HG02798 (cell line): ENCODE results near the gene FAM118A.
"Not testable (repeated sequence)": the region's sequence is repeated elsewhere in the genome, so short reads cannot be mapped to it uniquely, and the experiment has no call there.

Experiments used
- ATAC-seq: cut with Tn5 transposase; IDR thresholded peaks from one replicate; pipeline ENCODE4 v1.9.1; 2021; ENCODE audit warnings: mild to moderate bottlenecking; ENCODE audit not compliant: unreplicated experiment, poor library complexity

Gene FAM118A

GRCh38 chr22:45328822-45329529, 19.2 kb downstream of the FAM118A start:
- no peak for ATAC-seq

DNA sequence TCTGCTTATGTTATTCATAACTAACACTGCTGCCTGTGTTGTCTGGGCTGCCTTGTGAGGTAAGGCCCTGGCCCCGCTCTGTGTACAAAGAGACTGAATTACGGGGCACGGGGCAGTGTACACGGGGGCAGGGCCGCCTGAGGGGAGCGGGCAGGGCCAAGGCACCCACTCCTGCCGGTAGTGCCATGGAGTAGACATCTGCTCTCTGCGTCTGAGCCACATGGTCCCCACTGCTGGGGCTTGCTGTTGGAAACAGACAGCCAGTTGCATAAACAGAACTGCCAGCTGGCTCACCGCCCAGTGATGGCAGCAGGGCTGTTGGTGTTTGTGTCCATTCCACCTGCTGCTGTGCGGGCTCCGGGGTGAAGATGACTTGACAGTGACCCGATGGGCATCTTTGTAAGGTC, 19.8 kb downstream of the FAM118A start:
- no peak for ATAC-seq

- ATAC-seq = no peak
Measured at GRCh38 chr22:45330548-45330947, 20.8 kb downstream of the FAM118A start.

DNA sequence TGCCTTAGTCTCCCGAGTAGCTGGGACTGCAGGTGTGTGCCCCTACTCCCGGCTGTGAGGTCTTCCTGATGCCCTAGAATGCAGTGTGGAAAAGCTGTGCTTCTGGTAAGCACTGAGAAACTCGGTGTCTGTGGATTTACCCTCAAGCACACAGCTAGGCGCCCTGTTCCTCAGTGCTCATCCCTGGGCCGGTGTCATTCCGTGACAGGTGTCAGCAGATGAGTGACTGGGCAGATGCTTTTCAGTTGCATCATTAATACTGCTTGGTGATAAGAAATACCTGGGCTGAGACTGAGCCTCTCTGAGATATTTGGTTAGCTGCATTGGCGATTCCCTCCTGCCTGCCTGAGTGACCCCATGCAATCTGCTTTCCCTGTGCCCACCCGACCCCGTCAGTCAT, 21.8 kb downstream of the FAM118A start:
- no peak for ATAC-seq

DNA sequence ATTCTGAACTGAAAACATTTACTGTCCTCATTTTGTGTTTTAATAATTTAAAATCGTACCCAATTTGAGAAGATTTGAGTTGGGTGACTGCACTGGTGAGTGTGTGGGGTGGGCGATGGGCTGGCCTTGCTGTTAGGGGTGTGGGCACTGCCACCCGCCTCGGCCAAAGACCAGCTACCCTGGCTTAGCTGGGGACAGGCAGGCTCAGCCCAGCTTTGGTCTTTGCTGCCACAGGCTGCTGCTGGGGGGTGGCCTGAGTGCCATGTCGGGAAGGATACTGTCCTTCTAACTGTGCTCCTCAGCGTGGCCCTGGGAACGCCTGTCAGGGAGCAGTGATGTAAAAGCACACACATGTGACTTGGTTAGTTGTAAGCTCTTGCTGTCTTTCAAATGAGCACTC, 22.3 kb downstream of the FAM118A start:
- ATAC-seq = no peak

- ATAC-seq = no peak
Measured at GRCh38 chr22:45334068-45334467, 24.3 kb downstream of the FAM118A start.

DNA sequence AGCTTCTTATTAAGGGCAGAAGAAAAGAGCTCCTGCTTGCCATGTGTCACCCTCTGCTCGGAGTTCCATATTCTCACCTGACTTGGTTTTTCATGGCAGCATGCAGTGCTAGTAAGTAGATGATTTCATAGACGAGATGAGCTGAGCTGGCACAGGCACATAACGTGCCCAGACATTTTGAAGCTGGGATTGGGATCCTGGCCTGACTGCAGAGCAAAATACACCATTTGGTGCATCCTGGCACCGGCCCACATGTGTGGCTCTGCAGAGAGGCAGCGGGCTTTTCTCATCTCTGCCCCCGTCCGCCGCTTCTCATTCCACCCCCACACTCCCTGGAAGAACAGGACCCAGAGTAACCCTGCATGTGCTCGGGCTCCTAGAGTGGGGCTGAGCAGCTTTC, 24.8 kb downstream of the FAM118A start:
- no peak for ATAC-seq

- ATAC-seq = no peak
Measured at GRCh38 chr22:45335021-45335818, 25.5 kb downstream of the FAM118A start.

GRCh38 chr22:45335854-45336522, 26.3 kb downstream of the FAM118A start:
- ATAC-seq = no peak

GRCh38 chr22:45336971-45337431, 27.3 kb downstream of the FAM118A start:
- no peak for ATAC-seq

DNA sequence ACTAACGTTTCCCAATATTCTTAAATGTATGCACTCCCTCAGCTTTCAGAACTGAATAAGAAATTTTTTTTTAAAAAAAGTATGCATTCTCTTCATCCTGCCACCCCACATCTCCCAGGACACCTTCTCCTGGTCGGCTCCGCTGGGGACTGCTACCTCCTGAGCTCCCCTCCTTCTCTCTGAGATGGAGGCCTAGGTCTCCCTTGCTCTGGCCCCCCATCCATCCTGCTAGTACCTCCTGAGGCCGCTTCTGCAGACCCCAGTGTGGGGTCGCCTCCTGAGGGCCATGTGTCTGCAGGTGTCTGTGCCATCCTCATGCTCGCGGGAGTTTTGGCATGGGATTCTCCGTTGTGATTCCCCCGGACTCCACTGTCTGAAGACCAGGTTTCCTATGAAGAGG, 27.8 kb downstream of the FAM118A start:
- ATAC-seq = no peak

- no peak for ATAC-seq
Measured at GRCh38 chr22:45338795-45339194, 29.1 kb downstream of the FAM118A start.

GRCh38 chr22:45340323-45340722, 30.6 kb downstream of the FAM118A start:
- no peak for ATAC-seq

DNA sequence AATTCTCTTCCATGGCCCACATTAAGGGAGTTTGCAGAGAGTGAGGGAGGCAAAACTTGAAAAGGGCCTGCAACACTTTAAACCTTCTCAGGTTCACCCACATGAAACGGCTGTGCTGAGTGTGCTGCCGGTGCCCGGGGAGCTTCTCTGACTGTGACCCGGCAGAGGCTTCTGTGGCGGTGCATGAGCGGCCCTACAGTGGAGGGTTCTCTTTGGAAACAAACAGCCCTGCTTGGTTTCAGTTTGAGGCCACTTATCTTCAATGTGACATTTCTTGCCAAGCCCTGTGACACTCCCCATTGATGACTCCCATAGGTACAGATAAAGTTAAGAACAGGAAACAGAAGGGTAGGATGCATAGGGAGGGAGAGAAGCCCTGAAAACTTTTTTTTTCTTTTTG, 31.8 kb downstream of the FAM118A start:
- no peak for ATAC-seq

GRCh38 chr22:45343143-45343542, 33.4 kb downstream of the FAM118A start:
- no peak for ATAC-seq

DNA sequence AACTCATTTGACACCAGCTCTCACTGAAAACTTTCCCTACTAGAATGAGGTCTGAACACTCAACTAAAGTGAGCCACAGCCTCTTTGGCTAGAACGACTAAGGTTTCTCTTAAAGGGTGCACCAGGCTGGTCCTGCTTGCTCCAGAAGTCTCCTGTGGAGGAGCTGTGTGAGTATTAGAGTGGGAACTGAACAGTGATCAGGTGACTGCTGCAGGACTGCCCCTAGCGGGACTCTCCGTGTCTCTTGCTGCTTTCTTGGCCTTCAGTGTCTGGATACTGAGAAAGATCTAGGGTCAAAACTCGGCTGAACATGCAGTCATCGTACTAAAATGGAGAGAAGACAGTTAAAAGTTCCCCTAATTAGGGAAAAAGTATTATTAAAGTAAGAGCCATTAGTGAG, 34.6 kb downstream of the FAM118A start:
- ATAC-seq = no peak

- no peak for ATAC-seq
Measured at GRCh38 chr22:45349916-45350315, 40.2 kb downstream of the FAM118A start.

GRCh38 chr22:45351956-45352355, 42.2 kb downstream of the FAM118A start:
- ATAC-seq = no peak

DNA sequence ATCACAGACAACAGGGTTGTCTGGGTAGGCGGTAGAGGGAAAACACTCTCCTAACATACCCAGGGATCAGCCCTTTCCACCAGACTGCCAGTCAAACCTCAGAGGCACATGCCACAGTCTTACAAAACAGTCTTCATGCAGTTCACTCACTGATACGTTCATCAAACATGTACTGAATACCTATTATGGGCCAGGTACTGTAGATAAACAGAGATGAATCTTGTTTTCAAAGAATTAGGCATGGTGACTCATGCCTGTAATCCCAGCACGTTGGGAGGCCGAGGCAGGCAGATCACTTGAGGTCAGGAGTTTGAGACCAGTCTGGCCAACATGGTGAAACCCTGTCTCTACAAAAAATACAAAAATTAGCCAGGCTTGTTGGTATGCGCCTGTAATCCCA, 43.0 kb downstream of the FAM118A start:
- not testable (repeated sequence) for ATAC-seq

DNA sequence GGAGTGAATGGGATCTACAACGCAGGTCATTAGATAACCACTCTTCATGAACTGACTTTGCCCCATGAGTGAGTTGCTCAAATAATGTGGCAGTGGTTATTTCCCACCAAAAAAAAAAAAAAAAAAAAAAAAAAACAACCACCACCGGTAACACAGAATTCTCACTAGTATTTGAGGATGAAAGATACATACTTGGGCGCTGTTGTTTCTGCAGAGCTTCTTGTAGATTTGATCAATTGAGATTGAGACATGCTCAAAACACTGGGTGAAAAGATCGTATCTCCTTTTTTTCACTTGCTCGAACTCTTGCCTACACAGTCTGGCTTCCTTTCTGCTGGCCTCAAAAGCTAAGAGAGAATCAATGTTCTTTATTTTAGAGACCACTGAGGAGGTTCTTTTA, 44.1 kb downstream of the FAM118A start:
- no peak for ATAC-seq

- ATAC-seq = no peak
Measured at GRCh38 chr22:45357490-45357889, 47.8 kb downstream of the FAM118A start.
